Stimulated activated CD8-positive, alpha-beta memory T cell treated with anti-CD3 and anti-CD28 coated beads, Interleukin-7, amount 100 ng/mL, for 48 hours (primary cell): ENCODE measurements around the gene FAM107B.

Experiments used
- DNase-seq, 2 donors: peaks; one replicate each; pipeline ENCODE4 v3.0.0-alpha.2; 2020; ENCODE audit warnings: low read depth in 1 of 2; ENCODE audit errors: extremely low read depth in 1 of 2

FAM107B gene

GRCh38 chr10:14779001-14779651, 4.4 kb upstream of the FAM107B start:
- no peak for DNase-seq

- DNase-seq = no peak
Measured at GRCh38 chr10:14776546-14776945, 1.8 kb upstream of the FAM107B start.

- no peak for DNase-seq
Measured at GRCh38 chr10:14775656-14776055, 959 bp upstream of the FAM107B start.

- no peak for DNase-seq
Measured at GRCh38 chr10:14774214-14774580, 500 bp downstream of the FAM107B start.

GRCh38 chr10:14773551-14774213, 1.0 kb downstream of the FAM107B start:
- no peak for DNase-seq

GRCh38 chr10:14772399-14772798, 2.3 kb downstream of the FAM107B start:
- DNase-seq = no peak

GRCh38 chr10:14770927-14771326, 3.8 kb downstream of the FAM107B start:
- no peak for DNase-seq

- DNase-seq = no peak
Measured at GRCh38 chr10:14761372-14761771, 13.3 kb downstream of the FAM107B start.

- no peak for DNase-seq
Measured at GRCh38 chr10:14758994-14759664, 15.6 kb downstream of the FAM107B start.

- DNase-seq = no peak
Measured at GRCh38 chr10:14758451-14758850, 16.2 kb downstream of the FAM107B start.

GRCh38 chr10:14757986-14758385, 16.7 kb downstream of the FAM107B start:
- no peak for DNase-seq

GRCh38 chr10:14757394-14757793, 17.3 kb downstream of the FAM107B start:
- no peak for DNase-seq

- no peak for DNase-seq
Measured at GRCh38 chr10:14753441-14753840, 21.3 kb downstream of the FAM107B start.

- DNase-seq = no peak
Measured at GRCh38 chr10:14751921-14752320, 22.8 kb downstream of the FAM107B start.

- no peak for DNase-seq
Measured at GRCh38 chr10:14751014-14751896, 23.4 kb downstream of the FAM107B start.

GRCh38 chr10:14749070-14749809, 25.5 kb downstream of the FAM107B start:
- DNase-seq = no peak

GRCh38 chr10:14748441-14748840, 26.3 kb downstream of the FAM107B start:
- no peak for DNase-seq

- DNase-seq = no peak
Measured at GRCh38 chr10:14742815-14743214, 31.9 kb downstream of the FAM107B start.

- no peak for DNase-seq
Measured at GRCh38 chr10:14742382-14742781, 32.3 kb downstream of the FAM107B start.

- DNase-seq = no peak
Measured at GRCh38 chr10:14740684-14741247, 33.9 kb downstream of the FAM107B start.
